Measurements from ENCODE around the gene TMEM80.

GRCh38 chr11:693415-693831, 2.2 kb upstream of the TMEM80 start:
- TF ChIP-seq YY1 (IDR thresholded peaks at IDR 0.05; ENCODE audit: insufficient read depth, insufficient read length) (no peak), ZNF274 (IDR thresholded peaks at IDR 0.05; ENCODE audit: low read depth, low read length) (no peak)
